Islet of Langerhans (tissue), 1 donor: ENCODE measurements around the gene ADGB.
"Not testable (repeated sequence)": the region's sequence is repeated elsewhere in the genome, so short reads cannot be mapped to it uniquely, and the experiment has no call there.

Experiments used
- FAIRE-seq: peaks from one replicate; lab custom pipeline; 2011; peaks lifted over from hg19 to GRCh38; lab: Jason Lieb, UNC

ADGB gene

DNA sequence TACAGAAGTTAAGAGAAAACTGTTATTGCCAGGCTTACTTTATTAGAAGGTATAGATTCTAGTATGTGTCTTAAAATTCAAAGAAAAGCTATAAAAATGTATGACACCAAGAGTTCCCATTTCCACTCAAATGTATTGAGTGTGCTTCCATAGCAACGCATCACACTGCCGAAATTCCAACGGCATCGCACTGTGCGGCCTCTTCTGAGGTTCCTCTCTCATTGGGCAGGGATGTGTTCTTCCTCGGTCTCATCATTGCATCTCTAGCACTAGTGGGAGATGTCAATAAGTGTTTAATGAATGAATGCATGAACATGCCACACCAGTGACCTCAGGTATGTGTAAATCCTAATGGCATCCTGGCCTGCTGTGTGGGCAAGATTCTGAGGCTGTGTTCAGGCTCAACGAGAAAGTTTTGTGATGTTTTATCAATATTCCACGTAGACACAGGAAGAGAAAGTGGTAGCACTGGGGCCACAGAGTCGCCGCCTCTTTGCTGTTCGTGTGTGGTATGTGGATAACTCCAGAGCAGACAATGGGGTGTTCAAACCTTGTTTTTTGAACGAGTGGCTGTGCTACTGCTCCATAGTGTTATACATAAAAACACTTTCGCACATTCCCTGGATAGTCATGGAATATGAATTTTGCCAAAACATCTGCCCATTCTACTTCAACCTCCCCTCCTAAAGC is 171.6 kb downstream of the ADGB start:
- no peak for FAIRE-seq

DNA sequence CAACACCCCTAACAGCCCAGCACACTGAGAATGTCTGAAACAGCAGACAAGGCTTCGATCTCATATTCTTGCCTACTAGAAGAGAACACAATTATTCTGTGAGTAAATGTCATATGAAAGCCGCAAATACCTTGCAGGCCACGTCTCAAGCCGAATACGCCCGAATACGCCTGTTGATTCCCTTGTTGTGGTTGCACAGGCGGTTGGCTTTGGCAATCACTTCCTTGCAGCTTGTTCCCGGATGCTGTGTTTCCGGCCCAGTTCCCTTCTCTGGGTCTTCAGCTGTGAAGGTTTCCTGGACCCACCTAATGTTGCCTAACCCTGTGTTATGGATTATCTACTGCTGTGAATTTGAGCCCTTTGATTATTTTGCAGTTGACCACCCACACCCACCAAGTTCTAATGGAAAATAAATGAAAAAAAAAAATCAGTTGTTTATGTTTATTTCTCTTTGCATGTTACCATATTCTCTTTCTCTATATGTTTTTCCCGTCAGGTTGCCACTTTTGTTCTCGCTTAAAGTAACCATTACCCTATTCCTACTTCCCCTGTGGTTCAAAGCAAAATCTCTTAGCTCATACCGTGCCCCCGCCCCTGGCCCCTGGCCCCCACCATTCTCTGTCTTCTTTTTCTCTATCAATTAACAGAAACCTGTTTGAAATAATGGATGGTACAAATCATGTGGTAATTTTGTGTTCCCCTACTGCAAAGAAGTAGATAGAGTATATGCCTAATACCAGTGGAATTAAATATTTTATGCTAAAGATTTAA is 172.4 kb downstream of the ADGB start:
- no peak for FAIRE-seq

DNA sequence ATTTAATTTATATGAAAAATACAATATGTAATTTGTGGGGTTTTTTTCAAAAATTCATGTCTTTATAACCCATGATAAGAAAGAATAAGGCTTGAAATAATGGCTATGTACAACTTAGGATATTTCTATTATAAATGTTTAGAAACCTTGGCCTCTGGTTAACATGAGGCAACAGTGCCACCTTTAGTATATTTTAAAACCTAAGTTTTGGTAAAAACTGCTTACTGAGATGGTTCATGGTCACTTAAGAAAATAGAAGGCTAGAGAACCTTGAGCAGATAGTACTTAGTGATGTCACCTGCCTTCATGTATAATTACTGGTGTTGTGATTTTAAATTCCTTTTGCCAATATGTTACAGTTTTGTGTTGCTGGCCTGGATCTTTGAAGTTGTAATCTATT is 176.4 kb downstream of the ADGB start:
- no peak for FAIRE-seq

DNA sequence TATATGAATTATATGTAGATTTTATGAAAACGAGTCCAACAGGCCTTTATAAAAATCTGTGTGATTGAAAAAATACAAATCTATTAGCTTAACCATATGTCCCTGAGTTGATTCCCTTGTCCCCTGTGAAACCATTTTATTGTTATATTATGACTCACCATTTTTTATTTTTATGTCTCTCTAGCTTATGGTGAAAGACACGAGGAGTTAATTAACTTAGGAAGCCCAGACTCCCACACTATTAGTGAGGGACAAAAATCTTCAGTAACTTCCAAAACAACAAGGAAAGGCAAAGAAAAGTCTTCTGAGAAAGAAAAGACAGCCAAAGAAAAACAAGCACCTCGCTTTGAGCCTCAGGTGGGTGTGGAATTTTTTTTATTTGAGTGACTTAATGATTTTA is 183.1 kb downstream of the ADGB start:
- no peak for FAIRE-seq

DNA sequence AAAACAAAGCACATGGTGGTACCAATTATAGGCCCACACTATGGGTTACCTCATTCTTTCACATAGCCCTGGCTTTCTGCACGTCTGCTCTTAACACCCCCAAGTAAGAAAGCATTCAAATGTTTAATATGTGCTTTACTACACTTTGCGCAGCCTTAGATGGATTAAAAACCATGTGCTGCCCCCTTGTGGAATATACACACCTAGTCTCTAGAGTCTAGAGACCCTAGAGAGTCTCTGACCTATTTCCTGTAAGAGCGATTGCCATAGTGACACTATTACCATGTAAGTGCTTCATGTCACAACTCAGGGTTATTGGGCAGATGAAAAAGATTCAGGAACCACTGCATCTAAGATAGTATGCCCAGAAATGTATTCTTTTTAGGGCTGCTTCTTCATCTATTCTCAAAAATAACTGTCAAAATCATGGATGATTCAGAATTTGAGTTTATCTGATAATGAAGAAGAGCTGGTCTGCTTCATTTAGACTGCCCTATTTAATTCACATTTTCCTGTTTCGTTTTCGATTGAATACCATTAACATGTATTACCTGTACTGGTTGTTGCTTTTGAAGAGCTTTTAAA is 186.3 kb downstream of the ADGB start:
- peak; percentile 93 for FAIRE-seq

DNA sequence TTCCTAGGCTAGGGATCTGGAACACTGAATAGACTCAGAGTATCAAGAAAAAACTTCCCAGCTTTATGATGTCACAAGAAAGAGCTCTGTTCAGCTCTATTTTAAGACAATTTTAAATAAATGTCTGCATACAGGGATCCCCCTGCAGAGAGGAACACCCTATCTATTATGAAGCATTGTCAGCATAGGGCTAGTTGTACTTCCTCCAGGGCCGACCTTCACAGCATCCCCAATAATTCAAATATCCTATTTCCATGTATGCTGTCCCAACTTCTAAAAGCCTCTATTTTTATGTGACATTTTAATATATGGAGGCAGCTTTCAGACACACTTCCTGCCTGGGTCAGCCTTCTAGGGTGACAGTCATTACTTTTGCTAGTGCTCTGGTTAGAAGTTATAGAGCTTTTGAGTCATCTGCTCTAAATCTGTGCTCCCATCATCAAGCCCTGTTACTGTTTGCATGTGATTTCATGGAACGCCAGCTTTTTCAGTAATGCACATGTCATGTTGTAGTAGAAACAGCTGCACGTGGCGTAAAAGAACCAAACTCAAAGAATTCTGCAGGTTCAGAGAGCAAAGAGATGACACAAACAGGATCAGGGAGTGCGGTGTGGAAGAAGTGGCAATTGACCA is 189.2 kb downstream of the ADGB start:
- FAIRE-seq, result no peak

DNA sequence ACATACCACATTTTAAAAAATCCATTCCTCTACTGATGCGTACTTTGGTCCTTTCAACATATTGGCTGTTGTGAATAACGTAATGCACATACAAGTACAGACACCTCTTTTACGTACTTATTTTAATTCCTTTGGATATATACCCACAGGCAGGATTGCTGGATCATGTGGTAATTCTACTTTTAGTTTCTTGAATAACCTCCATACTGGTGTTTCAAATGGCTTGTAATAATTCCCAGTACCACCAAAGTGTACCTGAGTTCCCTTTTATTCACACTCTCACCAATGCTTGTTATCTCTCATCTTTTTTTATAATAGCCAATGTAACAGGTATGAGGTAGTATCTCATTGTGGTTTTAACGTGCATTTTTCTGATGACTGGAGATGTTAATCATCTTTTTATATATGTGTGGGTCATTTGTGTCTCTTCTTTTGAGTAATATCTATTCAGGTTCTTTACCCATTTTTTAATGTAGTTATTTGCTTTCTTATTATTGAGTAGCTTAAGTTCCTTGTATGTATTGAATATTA is 191.9 kb downstream of the ADGB start:
- no peak for FAIRE-seq

DNA sequence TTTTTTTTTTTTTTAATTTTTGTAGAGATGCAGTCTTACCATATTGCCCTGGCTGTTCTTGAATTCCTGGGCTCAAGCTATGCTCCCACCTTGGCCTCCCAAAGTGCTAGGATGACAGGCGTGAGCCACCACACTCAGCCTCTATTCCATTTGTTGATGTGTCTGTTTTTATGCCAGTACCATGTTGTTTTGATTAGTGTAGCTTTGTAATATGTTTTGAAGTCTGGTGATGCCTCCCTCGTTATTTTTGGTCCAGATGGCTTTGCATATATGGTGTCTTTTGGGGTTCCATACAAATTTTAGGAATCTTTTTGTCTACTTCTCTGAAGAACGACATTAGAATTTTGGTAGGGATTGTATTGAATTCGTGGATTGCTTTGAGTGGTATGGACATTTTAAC is 193.2 kb downstream of the ADGB start:
- FAIRE-seq, result no peak

DNA sequence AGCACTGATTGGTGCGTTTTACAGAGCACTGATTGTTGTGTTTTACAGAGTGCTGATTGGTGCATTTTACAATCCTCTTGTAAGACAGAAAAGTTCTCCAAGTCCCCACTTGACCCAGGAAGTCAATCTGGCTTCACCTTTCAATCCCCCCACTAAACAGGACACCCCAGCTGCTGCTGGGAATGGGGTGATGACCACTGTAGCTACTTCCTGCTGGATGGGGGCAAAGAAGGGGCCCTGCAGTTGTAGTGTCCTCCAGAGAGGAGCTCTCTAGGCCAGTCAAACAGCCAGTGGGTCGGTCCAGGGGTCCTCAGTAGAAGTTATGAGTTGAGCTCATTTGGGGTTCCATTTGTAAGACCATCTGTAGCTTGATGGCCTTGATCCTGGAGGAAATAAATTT is 194.4 kb downstream of the ADGB start:
- FAIRE-seq, result not testable (repeated sequence)

DNA sequence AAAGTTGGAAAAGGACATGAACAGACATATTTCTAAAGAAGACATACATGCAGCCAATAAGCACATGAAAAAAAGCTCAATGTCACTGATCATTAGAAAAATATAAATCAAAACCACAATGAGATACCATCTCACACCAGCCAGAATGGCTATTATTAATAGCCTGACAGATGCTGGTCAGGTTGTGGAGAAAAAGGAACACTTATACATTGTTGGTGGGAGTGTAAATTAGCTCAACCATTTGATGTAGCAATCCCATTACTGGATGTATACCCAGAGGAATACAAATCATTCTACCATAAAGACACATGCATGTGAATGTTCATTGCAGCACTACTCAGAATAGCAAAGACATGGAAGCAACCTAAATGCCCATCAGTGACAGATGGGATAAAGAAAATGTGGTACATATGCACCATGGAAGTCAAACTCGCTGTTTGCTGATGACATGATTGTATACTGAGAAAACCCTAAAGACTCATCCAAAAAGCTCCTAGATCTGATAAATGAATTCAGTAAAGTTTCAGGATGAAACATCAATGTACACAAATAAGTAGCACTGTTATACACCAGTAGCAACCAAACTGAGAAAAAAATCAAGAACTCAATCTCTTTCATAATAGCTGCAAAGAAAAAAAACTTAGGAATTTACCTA is 196.8 kb downstream of the ADGB start:
- no peak for FAIRE-seq

DNA sequence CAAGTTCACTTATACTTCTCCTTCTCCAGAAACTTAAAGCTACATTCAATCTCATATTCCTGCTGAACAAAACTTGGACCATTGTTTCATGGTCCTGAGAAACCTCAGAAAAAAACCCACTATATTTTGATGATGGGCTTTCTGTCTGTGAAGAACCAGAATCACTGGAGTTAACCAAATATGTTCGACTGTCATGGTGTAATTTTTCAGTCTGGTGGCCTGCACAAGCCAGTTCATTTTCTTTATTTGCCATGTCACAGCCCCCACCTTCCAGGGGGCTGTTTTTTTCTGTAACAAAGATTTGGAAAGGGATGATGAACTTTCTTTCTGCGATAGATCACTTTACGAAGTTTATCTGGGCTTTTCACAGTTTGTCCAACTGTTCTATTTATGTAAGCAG is 204.4 kb downstream of the ADGB start:
- not testable (repeated sequence) for FAIRE-seq

DNA sequence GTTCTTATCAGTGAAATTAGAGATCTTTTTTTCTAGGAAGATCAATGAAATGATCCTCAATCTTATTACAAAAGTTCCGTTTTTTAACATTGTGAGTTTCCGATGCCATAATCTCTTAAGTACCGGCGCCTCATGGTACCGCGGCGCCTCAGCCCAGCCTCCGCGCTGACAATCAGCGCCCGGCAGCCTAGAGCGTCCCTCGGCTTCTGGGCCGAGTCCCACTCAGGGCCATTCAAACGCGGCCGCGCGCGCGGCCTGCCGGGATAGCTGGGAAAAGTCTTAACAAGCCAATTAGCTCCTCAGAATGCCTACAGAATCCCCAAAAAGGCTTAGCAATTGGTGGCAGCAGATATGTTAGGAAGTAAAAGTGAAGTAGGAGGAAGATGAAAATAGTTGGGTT is 204.8 kb downstream of the ADGB start:
- no peak for FAIRE-seq

DNA sequence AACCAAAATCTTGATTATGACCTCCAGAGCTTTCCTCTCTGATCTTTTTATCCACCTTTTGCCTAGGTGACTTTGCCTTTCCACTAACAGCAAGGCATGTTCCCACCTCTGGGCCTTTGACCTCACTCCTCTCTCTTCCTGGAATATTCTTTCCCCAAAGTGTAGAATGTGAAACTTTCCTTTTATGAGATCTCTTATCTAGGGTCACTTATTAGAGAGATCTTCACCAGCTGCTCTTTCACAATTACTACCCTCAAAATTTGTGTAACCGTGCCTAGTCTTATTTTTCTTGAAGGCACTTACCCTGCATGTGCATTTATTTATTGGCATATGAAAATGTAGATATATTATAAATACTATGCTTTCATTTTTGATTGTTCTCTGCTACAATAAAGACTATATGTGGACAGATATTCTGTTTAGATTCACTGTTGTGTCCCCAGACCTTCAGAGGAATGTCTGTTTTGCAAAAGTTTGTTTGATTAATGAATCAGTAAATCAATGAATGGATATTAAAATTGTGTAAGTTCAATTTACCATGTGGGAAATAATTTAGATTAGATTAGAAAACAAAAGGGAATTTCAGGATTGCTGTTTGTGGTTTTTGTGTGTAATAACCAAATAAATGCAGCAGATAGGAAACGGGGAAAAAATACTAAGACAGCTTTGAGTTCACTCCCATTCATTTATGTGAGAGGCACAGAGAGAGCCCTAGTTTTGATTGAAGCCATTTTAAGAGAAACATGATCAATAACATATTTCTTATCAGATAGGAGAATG is 207.0 kb downstream of the ADGB start:
- no peak for FAIRE-seq

DNA sequence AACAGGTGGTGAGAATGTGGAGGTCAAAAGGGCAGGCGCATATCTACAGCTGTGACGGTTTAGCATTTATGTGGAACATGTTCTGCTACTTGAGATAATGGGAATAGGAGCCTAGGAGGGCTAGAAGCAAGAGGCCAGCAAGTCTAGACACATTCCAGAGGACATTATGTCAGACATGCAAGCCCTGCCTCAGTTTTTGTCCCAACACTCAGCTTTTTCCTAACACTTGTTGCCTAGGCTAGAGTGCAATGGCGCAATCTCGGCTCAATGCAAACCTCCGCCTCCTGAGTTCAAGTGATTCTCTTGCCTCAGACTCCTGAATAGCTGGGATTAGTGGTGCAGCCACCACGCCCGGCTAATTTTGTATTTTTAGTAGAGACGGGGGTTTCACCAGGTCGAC is 210.2 kb downstream of the ADGB start:
- FAIRE-seq, result not testable (repeated sequence)

DNA sequence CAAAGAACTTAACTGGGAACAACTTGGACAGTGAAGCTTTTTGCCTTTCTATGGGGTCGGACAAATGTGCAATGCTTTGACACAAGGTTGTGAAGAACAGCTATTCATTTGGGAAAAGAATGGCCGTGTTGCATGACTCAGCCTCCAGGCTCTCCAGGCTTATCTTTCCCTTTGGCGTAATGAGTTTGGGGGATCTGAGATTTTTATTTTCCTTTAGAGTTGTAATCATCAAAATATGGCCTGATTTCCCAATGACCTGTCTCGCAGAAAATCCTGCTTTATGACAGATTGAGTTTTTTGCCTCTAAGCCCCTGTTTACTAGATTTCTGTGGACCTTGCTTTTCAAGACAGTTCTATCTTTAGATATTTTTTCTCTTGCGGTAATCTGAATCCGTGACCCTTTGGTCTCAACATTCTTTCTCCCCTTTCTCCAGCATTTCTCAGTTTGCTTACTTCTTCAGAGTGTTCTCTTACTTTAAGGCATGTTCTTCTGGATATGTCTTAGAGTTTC is 214.1 kb downstream of the ADGB start:
- FAIRE-seq, result not testable (repeated sequence)

DNA sequence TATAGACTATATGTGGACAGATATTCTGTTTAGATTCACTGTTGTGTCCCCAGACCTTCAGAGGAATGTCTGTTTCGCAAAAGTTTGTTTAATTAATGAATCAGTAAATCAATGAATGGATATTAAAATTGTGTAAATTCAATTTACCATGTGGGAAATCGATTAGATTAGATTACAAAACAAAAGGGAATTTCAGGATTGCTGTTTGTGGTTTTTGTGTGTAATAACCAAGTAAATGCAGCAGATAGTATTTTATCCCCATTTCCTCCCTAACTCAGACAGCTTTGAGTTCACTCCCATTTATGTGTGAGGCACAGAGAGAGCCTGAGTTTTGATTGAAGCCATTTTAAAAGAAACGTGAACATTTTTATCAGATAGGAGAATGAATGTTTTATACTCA is 214.8 kb downstream of the ADGB start:
- FAIRE-seq, result no peak

DNA sequence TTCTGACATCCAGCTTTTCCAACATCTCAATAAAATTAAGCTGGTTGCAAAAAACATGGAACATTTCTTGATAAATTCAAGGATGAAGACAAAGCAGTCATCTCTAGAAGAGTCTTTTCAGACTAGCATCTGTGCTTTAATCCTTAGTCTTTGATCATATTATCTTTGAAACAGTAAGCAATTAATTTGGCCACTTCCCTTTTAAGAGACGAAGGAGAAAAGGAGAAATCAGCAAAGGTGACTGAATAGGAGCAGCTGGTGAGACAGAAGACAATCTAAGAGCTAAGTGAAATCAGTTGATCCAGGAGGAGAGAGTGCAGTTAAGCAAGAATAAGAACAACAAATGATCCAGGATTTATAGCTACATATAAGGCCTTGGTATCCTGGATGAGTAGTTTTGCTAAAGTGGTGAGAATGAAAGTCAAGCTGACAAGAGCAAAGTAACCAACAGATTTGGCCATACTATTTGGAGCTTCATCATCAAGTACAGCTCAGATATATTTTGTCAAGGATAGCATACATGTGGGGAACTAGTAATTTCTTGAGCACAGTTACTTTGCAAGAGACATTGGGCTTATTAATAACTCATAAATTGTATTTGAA is 215.5 kb downstream of the ADGB start:
- FAIRE-seq, result no peak

DNA sequence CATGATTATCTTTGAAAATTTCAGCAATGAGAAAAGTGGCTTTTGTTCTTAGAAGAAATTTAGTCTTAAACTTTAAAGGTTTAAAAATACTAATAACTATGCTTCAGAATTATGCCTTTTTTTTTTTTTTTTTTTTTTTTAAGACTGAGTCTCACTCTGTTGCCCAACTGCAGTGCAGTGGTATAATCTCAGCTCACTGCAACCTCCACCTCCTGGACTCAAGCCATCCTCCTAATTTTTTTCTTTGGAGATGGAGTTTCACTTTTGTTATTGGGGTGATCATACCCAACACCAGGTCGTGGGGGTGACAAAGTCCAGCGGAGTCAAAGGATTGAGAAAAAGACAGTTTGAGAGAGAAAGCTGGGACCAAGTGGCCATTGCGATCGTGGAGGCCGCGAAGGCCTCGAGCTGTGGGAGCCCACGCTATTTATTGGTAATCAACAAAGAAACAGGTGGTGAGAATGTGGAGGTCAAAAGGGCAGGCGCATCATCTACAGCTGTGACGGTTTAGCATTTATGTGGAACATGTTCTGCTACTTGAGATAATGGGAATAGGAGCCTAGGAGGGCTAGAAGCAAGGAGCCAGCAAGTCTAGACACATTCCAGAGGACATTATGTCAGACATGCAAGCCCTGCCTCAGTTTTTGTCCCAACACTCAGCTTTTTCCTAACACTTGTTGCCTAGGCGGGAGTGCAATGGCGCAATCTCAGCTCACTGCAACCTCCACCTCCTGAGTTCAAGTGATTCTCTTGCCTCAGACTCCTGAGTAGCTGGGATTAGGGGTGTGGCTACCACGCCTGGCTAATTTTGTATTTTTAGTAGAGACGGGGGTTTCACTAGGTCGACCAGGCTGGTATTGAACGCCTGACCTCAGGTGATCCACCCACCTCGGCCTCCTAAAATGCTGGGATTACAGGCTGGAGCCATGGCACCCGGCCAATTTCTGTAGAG is 217.0 kb downstream of the ADGB start:
- not testable (repeated sequence) for FAIRE-seq

DNA sequence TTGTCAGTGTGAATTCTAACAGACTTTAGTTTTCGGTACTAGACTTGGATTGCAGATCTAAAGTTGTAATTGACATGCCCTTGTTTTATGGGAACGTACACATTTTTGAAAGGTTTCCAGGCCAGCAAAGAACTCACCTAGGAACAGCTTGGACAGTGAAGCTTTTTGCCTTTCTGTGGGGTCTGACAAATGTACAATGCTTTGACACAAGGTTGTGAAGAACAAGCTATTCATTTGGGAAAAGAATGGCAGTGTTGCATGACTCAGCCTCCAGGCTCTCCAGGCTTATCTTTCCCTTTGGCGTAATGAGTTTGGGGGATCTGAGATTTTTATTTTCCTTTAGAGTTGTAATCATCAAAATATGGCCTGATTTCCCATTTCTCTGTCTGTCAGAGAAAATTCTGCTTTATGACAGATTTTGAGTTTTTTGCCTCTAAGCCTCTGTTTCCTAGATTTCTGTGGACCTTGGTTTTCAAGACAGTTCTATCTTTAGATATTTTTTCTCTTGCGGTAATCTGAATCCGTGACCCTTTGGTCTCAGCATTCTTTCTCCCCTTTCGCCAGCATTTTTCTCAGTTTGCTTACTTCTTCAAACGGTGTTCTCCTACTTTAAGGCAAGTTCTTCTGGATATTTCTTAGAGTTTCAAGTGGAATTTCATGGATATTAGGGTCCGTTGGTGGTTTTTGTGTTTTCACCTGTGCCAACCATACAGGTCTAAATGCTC is 221.0 kb downstream of the ADGB start:
- FAIRE-seq, result no peak
